GM21423 (cell line): ENCODE results near the gene FOXE3.
"Not testable (repeated sequence)": the region's sequence is repeated elsewhere in the genome, so short reads cannot be mapped to it uniquely, and the experiment has no call there.

ENCODE experiments used
- ATAC-seq: cut with Tn5 transposase; IDR thresholded peaks from one replicate; pipeline ENCODE4 v1.9.1; 2021; ENCODE audit warnings: mild to moderate bottlenecking, moderate library complexity; ENCODE audit not compliant: unreplicated experiment

The FOXE3 gene

GRCh38 chr1:47444562-47445465, 28.7 kb downstream of the FOXE3 start:
- ATAC-seq, result no peak

GRCh38 chr1:47445823-47446550, 29.9 kb downstream of the FOXE3 start:
- ATAC-seq, result no peak

- ATAC-seq, result no peak
These were observed 32.6 kb downstream of the FOXE3 start for GRCh38 chr1:47448462-47449222.

- no peak for ATAC-seq
These were observed 33.9 kb downstream of the FOXE3 start for GRCh38 chr1:47449822-47450552.

- ATAC-seq, result no peak
These were observed 34.5 kb downstream of the FOXE3 start for GRCh38 chr1:47450606-47451005.

- no peak for ATAC-seq
These were observed 36.3 kb downstream of the FOXE3 start for GRCh38 chr1:47452426-47452825.

- ATAC-seq, result not testable (repeated sequence)
These were observed 37.8 kb downstream of the FOXE3 start for GRCh38 chr1:47453910-47454309.

- no peak for ATAC-seq
These were observed 40.2 kb downstream of the FOXE3 start for GRCh38 chr1:47456250-47456649.

GRCh38 chr1:47457547-47457946, 41.5 kb downstream of the FOXE3 start:
- ATAC-seq, result not testable (repeated sequence)

- ATAC-seq, result no peak
These were observed 43.2 kb downstream of the FOXE3 start for GRCh38 chr1:47459253-47459788.

- no peak for ATAC-seq
These were observed 44.0 kb downstream of the FOXE3 start for GRCh38 chr1:47460040-47460439.

- no peak for ATAC-seq
These were observed 44.4 kb downstream of the FOXE3 start for GRCh38 chr1:47460456-47460855.

GRCh38 chr1:47465605-47466004, 49.5 kb downstream of the FOXE3 start:
- ATAC-seq, result no peak
